ENCODE data around the gene SDF2L1.
A peak's percentile ranks its signal among the peaks of the same experiment; 100 is the strongest.
"Not testable (repeated sequence)": the region's sequence is repeated elsewhere in the genome, so short reads cannot be mapped to it uniquely, and the experiment has no call there.

The SDF2L1 gene

GRCh38 chr22:21665047-21665851 is 23.1 kb downstream of the SDF2L1 start:
- DNase-seq, result no peak

GRCh38 chr22:21666786-21667185 is 24.7 kb downstream of the SDF2L1 start:
- DNase-seq, result no peak

GRCh38 chr22:21669026-21669425 is 26.9 kb downstream of the SDF2L1 start:
- DNase-seq, result no peak

GRCh38 chr22:21672107-21672629 is 30.1 kb downstream of the SDF2L1 start:
- DNase-seq, result no peak

GRCh38 chr22:21673534-21674321 is 31.6 kb downstream of the SDF2L1 start:
- no peak for DNase-seq

- no peak for DNase-seq
These were observed 32.6 kb downstream of the SDF2L1 start for GRCh38 chr22:21674638-21675245.

- peak; percentile 5 for DNase-seq
These were observed 35.7 kb downstream of the SDF2L1 start for GRCh38 chr22:21677606-21678443.

- DNase-seq, result not testable (repeated sequence)
These were observed 36.7 kb downstream of the SDF2L1 start for GRCh38 chr22:21678842-21679241.

GRCh38 chr22:21679383-21679782 is 37.3 kb downstream of the SDF2L1 start:
- DNase-seq, result no peak

GRCh38 chr22:21680830-21681565 is 38.9 kb downstream of the SDF2L1 start:
- no peak for DNase-seq

- DNase-seq, result no peak
These were observed 39.7 kb downstream of the SDF2L1 start for GRCh38 chr22:21681566-21682370.

GRCh38 chr22:21682385-21683175 is 40.5 kb downstream of the SDF2L1 start:
- DNase-seq, result no peak

- DNase-seq, result no peak
These were observed 41.3 kb downstream of the SDF2L1 start for GRCh38 chr22:21683401-21683811.

- no peak for DNase-seq
These were observed 42.5 kb downstream of the SDF2L1 start for GRCh38 chr22:21684492-21685163.

- no peak for DNase-seq
These were observed 43.0 kb downstream of the SDF2L1 start for GRCh38 chr22:21685164-21685513.

GRCh38 chr22:21686193-21686608 is 44.1 kb downstream of the SDF2L1 start:
- no peak for DNase-seq

- no peak for DNase-seq
These were observed 44.7 kb downstream of the SDF2L1 start for GRCh38 chr22:21686634-21687393.

- DNase-seq, result no peak
These were observed 45.7 kb downstream of the SDF2L1 start for GRCh38 chr22:21687685-21688259.
